Progenitor cell of endocrine pancreas (in vitro differentiated cells): ENCODE results near the gene DRD1. TPM values are rescaled to one million over a fixed set of nuclear protein-coding genes. Genes with fewer than 3 reads are reported as not detected.

Experiments
- DNase-seq: peaks from one replicate; pipeline ENCODE4 v3.0.0; 2021; ENCODE audit warnings: low spot score; ENCODE audit not compliant: unreplicated experiment
- H3K27ac Mint-ChIP-seq: 2 replicates; pipeline ENCODE4 v1.8.0; 2021; ENCODE audit warnings: mild to moderate bottlenecking, moderate library complexity, mixed read lengths
- H3K27me3 Mint-ChIP-seq: 2 replicates; pipeline ENCODE4 v1.8.0; 2021; ENCODE audit warnings: mixed read lengths
- H3K36me3 Mint-ChIP-seq: 2 replicates; pipeline ENCODE4 v1.8.0; 2022; ENCODE audit warnings: mixed read lengths; ENCODE audit not compliant: insufficient read depth
- H3K4me1 Mint-ChIP-seq: 2 replicates; pipeline ENCODE4 v1.8.0; 2021; ENCODE audit warnings: low read depth, mixed read lengths
- H3K4me3 Mint-ChIP-seq: 2 replicates; pipeline ENCODE4 v1.8.0; 2021; ENCODE audit warnings: low read depth, mild to moderate bottlenecking, moderate library complexity, mixed read lengths
- H3K9me3 Mint-ChIP-seq: 2 replicates; pipeline ENCODE4 v1.8.0; 2021; ENCODE audit warnings: low read depth, mixed read lengths
- CTCF ChIP-seq: fragments of 200-600 bp; sonication (generic); IDR thresholded peaks from one replicate; pipeline ENCODE4 v1.5.0; 2021; ENCODE audit warnings: antibody characterized with exemption, mild to moderate bottlenecking; ENCODE audit not compliant: unreplicated experiment
- total RNA-seq: library from RNA; stranded (reverse); gene quantifications from 2 replicates; pipeline ENCODE4 v1.2.1, GENCODE V29; 2021

The DRD1 gene
- total RNA-seq, 1 donor from 2014 or later, result not detected

DNA sequence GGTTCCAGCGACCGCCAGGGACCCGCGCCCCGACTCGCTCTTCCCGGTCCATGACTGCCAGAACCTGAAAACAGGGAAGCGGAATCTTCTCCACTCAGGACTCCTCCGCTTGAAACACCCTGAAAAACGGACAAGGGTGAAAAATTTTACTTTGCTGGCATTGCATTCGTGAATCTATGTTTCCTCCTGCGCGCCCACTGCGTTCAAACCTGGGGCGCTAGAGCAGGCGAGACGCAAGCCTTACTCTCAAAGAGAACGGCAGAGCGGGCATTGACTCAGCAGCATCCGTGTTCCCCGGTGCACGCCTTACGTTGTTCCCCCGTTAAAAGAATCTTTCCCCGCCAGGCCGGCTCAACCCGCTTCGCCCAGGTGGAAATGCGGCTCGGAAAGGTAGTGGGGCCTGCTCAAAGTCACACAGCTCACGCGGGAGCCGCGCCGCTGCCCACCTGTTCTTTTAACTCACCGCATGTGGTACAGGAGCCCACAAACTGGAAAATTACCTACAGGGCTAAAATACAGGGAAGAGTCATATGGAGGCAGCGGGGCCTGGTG lies 999 bp upstream of the DRD1 start:
- Mint-ChIP-seq H3K36me3 (no peaks in the 10 kb centered on the region), H3K4me1 (no peaks in the 10 kb centered on the region), H3K27ac (no peak overlapping the region), H3K9me3 (no peaks in the 10 kb centered on the region), H3K4me3 (peak overlapping the region; percentile 61), H3K27me3 (peaks cover 79% of the 10 kb centered on the region)
- peak; percentile 18 for TF ChIP-seq CTCF
- DNase-seq, result no peak

DNA sequence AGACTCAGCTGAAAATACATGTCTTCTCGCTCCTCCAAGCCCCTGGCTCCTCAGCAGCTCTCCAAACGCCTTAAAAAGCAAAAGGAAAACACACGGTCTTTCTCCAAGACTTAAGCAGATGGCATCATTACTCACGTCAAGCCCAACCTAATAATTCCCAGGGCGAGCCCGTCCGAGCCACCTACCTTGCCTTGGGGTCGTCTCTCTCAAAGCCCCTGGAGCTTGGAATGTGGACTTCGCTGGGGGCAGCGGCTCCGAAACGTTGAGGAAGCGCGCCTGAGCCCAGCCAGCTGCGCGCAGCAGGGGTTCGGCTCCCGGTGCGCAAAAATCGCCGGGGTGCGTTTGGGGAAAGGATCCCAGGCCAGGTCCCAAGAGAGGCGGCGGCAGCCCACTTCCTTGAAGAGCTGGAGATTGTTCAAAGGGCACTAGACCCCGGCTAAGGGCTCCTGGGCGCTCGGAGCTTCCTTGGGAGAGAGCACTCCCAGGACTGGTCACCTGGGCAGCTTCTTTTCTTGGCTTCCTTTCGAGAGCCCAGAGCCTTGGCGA lies 395 bp downstream of the DRD1 start:
- no peak for DNase-seq
- no peak for TF ChIP-seq CTCF
- Mint-ChIP-seq H3K36me3 (no peaks in the 10 kb centered on the region), H3K4me1 (no peaks in the 10 kb centered on the region), H3K27me3 (peaks cover 74% of the 10 kb centered on the region), H3K27ac (no peak overlapping the region), H3K9me3 (no peaks in the 10 kb centered on the region), H3K4me3 (peak overlapping the region; percentile 17)

DNA sequence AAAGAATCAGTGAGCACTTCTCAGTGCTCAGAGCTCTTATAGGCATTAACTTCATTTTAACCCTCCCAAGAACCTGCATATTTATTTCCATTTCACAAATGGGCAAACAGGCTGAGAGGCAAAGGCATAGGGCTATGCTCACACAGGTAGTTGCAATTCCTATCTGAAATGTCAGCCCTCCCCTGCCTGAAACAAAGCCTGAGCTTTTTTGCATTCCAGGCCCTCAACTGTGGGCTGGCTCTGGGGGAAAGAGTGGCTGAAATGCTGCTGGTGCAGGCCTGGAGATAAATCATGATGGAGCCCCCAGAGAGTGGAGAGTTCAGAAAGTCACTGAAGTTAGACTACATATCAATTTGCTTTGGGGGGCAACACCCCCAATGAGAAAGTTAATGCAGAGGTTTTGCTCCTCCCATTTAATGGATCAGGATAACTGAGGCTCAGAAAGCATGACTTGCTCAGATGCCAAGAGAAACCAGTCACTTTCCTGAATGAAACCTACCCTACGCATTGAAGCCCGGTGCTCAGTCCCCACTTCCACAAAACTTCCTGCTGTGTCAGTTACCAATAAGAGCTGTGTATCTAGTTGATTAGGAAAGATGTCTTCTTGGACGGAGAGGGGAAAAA lies 5.6 kb downstream of the DRD1 start:
- peaks cover 57% of the 10 kb centered on the region for H3K27me3 Mint-ChIP-seq
- H3K36me3 Mint-ChIP-seq, result no peaks in the 10 kb centered on the region
- no peak for TF ChIP-seq CTCF
- H3K27ac Mint-ChIP-seq, result no peak overlapping the region
- H3K4me1 Mint-ChIP-seq, result no peaks in the 10 kb centered on the region
- H3K9me3 Mint-ChIP-seq, result no peaks in the 10 kb centered on the region
- DNase-seq, result no peak
- H3K4me3 Mint-ChIP-seq, result no peak overlapping the region

GRCh38 chr5:175436359-175436758 lies 7.6 kb downstream of the DRD1 start:
- Mint-ChIP-seq H3K4me1 (no peaks in the 10 kb centered on the region), H3K4me3 (no peak overlapping the region), H3K9me3 (no peaks in the 10 kb centered on the region), H3K27me3 (peaks cover 41% of the 10 kb centered on the region), H3K27ac (no peak overlapping the region), H3K36me3 (no peaks in the 10 kb centered on the region)
- DNase-seq, result no peak
- no peak for TF ChIP-seq CTCF

GRCh38 chr5:175434800-175435199 lies 9.2 kb downstream of the DRD1 start:
- Mint-ChIP-seq H3K27ac (no peak overlapping the region), H3K27me3 (peaks cover 30% of the 10 kb centered on the region), H3K4me3 (no peak overlapping the region), H3K9me3 (peaks cover under 1% of the 10 kb centered on the region), H3K4me1 (no peaks in the 10 kb centered on the region), H3K36me3 (no peaks in the 10 kb centered on the region)
- DNase-seq, result no peak
- no peak for TF ChIP-seq CTCF
